ENCODE measurements around the gene KRTAP10-9. TPM values are rescaled to one million over a fixed set of nuclear protein-coding genes. Genes with fewer than 3 reads are reported as not detected.

KRTAP10-9 gene
- total and polyA plus RNA-seq, 2 of the 8 experiments (the other 6 are each of a cell fraction or from before 2014, with no cell fraction given) = not detected

- TF ChIP-seq SAP30 (IDR thresholded peaks at IDR 0.05; ENCODE audit: insufficient read depth, insufficient replicate concordance, low read length) = no peak
- TF ChIP-seq MAX (IDR thresholded peaks at IDR 0.05) = no peak
- no peak for TF ChIP-seq CHD7 (IDR thresholded peaks at IDR 0.05; ENCODE audit: insufficient replicate concordance, low read length)
- no peak for TF ChIP-seq JUN (IDR thresholded peaks at IDR 0.05; ENCODE audit: low read depth, low read length)
Observed at GRCh38 chr21:44595524-44595923, 31.4 kb upstream of the KRTAP10-9 start (continued).

All from H1 (cell line).